ENCODE measurements around the gene LRIT3.

GRCh38 chr4:109816082-109816442, 31.8 kb upstream of the LRIT3 start:
- TF ChIP-seq, protein P1, sequence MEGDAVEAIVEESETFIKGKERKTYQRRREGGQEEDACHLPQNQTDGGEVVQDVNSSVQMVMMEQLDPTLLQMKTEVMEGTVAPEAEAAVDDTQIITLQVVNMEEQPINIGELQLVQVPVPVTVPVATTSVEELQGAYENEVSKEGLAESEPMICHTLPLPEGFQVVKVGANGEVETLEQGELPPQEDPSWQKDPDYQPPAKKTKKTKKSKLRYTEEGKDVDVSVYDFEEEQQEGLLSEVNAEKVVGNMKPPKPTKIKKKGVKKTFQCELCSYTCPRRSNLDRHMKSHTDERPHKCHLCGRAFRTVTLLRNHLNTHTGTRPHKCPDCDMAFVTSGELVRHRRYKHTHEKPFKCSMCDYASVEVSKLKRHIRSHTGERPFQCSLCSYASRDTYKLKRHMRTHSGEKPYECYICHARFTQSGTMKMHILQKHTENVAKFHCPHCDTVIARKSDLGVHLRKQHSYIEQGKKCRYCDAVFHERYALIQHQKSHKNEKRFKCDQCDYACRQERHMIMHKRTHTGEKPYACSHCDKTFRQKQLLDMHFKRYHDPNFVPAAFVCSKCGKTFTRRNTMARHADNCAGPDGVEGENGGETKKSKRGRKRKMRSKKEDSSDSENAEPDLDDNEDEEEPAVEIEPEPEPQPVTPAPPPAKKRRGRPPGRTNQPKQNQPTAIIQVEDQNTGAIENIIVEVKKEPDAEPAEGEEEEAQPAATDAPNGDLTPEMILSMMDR (conservative IDR thresholded peaks at IDR 0.05; ENCODE audit: low read depth, low read length) = no peak
- TF ChIP-seq SMC3 (IDR thresholded peaks at IDR 0.05; ENCODE audit: low read depth, low read length) (no peak), POLR2A (IDR thresholded peaks at IDR 0.05; ENCODE audit: low read depth, low read length) (no peak), CHD1 (IDR thresholded peaks at IDR 0.05; ENCODE audit: low read depth, low read length) (no peak), RFX5 (IDR thresholded peaks at IDR 0.05; ENCODE audit: low read depth, low read length) (no peak), CEBPB (IDR thresholded peaks at IDR 0.05; ENCODE audit: low read depth, low read length) (no peak)
- TF ChIP-seq, protein P2, sequence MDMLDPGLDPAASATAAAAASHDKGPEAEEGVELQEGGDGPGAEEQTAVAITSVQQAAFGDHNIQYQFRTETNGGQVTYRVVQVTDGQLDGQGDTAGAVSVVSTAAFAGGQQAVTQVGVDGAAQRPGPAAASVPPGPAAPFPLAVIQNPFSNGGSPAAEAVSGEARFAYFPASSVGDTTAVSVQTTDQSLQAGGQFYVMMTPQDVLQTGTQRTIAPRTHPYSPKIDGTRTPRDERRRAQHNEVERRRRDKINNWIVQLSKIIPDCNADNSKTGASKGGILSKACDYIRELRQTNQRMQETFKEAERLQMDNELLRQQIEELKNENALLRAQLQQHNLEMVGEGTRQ (IDR thresholded peaks at IDR 0.05; ENCODE audit: low read depth, low read length) = no peak
